ENCODE results near the gene PDE6G. TPM values are rescaled to one million over a fixed set of nuclear protein-coding genes. Genes with fewer than 3 reads are reported as not detected.

PDE6G gene
- total and polyA plus RNA-seq, 2 of the 13 experiments (the other 11 are each of a cell fraction or from before 2014, with no cell fraction given) = 1.4 to 6.7 TPM

- TF ChIP-seq SPEN (CRISPR knock-in tag; IDR thresholded peaks at IDR 0.05; ENCODE audit: low read depth) (peak; percentile 95), FOXA1 (IDR thresholded peaks at IDR 0.05) (no peak), FOXA1 (CRISPR knock-in tag; IDR thresholded peaks at IDR 0.05) (no peak; the same call in 1 of the 2 replicates), ATRX (CRISPR knock-in tag; IDR thresholded peaks at IDR 0.05; ENCODE audit: borderline replicate concordance) (no peak), SMARCC2 (IDR thresholded peaks at IDR 0.05) (no peak), ZNF20 (CRISPR knock-in tag; IDR thresholded peaks at IDR 0.05) (no peak), BHLHE40 (IDR thresholded peaks at IDR 0.05; ENCODE audit: low read length) (no peak; the same call in 1 of the 2 replicates), HNF1A (IDR thresholded peaks at IDR 0.05; ENCODE audit: low read depth) (no peak), HNF1A (CRISPR knock-in tag; IDR thresholded peaks at IDR 0.05; ENCODE audit: borderline replicate concordance) (peak; percentile 53; the same call in 1 of the 2 replicates), SALL2 (CRISPR knock-in tag; IDR thresholded peaks at IDR 0.05) (no peak), PAX8 (CRISPR knock-in tag; IDR thresholded peaks at IDR 0.05; ENCODE audit: borderline replicate concordance) (0 out of 2 replicates have a peak, but pooled peaks have one; percentile 35), ZNF224 (CRISPR knock-in tag; IDR thresholded peaks at IDR 0.05) (0 out of 2 replicates have a peak, but pooled peaks have one; percentile 15), NFE2 (CRISPR knock-in tag; IDR thresholded peaks at IDR 0.05) (no peak), JDP2 (CRISPR knock-in tag; IDR thresholded peaks at IDR 0.05; ENCODE audit: borderline replicate concordance) (no peak; the same call in 1 of the 2 replicates), ZNF530 (CRISPR knock-in tag; IDR thresholded peaks at IDR 0.05; ENCODE audit: low read depth) (peak; percentile 63; the same call in 1 of the 2 replicates), HNRNPH1 (optimal IDR thresholded peaks at IDR 0.05; ENCODE audit: low read depth, low read length) (peak; percentile 90), ZNF7 (CRISPR knock-in tag; IDR thresholded peaks at IDR 0.05) (no peak), ZFP37 (CRISPR knock-in tag; IDR thresholded peaks at IDR 0.05; ENCODE audit: borderline replicate concordance) (peak; percentile 76; the same call in 1 of the 2 replicates), NFKB2 (CRISPR knock-in tag; IDR thresholded peaks at IDR 0.05; ENCODE audit: borderline replicate concordance) (peak; percentile 94; the same call in 1 of the 2 replicates), U2AF1 (optimal IDR thresholded peaks at IDR 0.05; ENCODE audit: low read depth, low read length) (no peak), KLF12 (CRISPR knock-in tag; IDR thresholded peaks at IDR 0.05; ENCODE audit: borderline replicate concordance) (peak; percentile 78; the same call in 1 of the 2 replicates), HOXA9 (CRISPR knock-in tag; IDR thresholded peaks at IDR 0.05; ENCODE audit: borderline replicate concordance) (no peak)
- TF ChIP-seq, protein P1, sequence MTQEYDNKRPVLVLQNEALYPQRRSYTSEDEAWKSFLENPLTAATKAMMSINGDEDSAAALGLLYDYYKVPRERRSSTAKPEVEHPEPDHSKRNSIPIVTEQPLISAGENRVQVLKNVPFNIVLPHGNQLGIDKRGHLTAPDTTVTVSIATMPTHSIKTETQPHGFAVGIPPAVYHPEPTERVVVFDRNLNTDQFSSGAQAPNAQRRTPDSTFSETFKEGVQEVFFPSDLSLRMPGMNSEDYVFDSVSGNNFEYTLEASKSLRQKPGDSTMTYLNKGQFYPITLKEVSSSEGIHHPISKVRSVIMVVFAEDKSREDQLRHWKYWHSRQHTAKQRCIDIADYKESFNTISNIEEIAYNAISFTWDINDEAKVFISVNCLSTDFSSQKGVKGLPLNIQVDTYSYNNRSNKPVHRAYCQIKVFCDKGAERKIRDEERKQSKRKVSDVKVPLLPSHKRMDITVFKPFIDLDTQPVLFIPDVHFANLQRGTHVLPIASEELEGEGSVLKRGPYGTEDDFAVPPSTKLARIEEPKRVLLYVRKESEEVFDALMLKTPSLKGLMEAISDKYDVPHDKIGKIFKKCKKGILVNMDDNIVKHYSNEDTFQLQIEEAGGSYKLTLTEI (CRISPR knock-in tag; conservative IDR thresholded peaks at IDR 0.05) = no peak
- TF ChIP-seq, protein P2, sequence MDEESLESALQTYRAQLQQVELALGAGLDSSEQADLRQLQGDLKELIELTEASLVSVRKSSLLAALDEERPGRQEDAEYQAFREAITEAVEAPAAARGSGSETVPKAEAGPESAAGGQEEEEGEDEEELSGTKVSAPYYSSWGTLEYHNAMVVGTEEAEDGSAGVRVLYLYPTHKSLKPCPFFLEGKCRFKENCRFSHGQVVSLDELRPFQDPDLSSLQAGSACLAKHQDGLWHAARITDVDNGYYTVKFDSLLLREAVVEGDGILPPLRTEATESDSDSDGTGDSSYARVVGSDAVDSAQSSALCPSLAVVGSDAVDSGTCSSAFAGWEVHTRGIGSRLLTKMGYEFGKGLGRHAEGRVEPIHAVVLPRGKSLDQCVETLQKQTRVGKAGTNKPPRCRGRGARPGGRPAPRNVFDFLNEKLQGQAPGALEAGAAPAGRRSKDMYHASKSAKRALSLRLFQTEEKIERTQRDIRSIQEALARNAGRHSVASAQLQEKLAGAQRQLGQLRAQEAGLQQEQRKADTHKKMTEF (CRISPR knock-in tag; IDR thresholded peaks at IDR 0.05) = peak; percentile 76; the same call in 1 of the 2 replicates
Measured at GRCh38 chr17:81666342-81667191, 10.2 kb upstream of the PDE6G start, which contains the start of the genes CCDC137 and OXLD1 (continued).
